GM21723 (cell line): Measurements from ENCODE around the gene SYTL3.
"Not testable (repeated sequence)": the region's sequence is repeated elsewhere in the genome, so short reads cannot be mapped to it uniquely, and the experiment has no call there.

ENCODE experiments used
- ATAC-seq: cut with Tn5 transposase; IDR thresholded peaks from one replicate; pipeline ENCODE4 v1.9.1; 2021; ENCODE audit warnings: mild to moderate bottlenecking, moderate library complexity; ENCODE audit not compliant: unreplicated experiment

Gene SYTL3

GRCh38 chr6:158649289-158650143, at the start of gene SYTL3:
SYTL3 (plus strand) TSS chr6:158650054; CDS start chr6:158663269, 13,215 bp downstream.
- peak; percentile 56 for ATAC-seq

- ATAC-seq, result no peak
Observed at GRCh38 chr6:158603261-158604047, 46.4 kb upstream of the SYTL3 start.

GRCh38 chr6:158604048-158604406, 45.8 kb upstream of the SYTL3 start:
- no peak for ATAC-seq

- no peak for ATAC-seq
Observed at GRCh38 chr6:158605266-158605878, 44.5 kb upstream of the SYTL3 start.

GRCh38 chr6:158606011-158606410, 43.8 kb upstream of the SYTL3 start:
- ATAC-seq, result not testable (repeated sequence)

GRCh38 chr6:158606935-158607334, 42.9 kb upstream of the SYTL3 start:
- ATAC-seq, result no peak

- ATAC-seq, result no peak
Observed at GRCh38 chr6:158607411-158608170, 42.3 kb upstream of the SYTL3 start.

- no peak for ATAC-seq
Observed at GRCh38 chr6:158608221-158608620, 41.6 kb upstream of the SYTL3 start.

GRCh38 chr6:158609455-158610155, 40.2 kb upstream of the SYTL3 start:
- ATAC-seq, result no peak

- no peak for ATAC-seq
Observed at GRCh38 chr6:158610319-158610968, 39.4 kb upstream of the SYTL3 start.

GRCh38 chr6:158611039-158611438, 38.8 kb upstream of the SYTL3 start:
- no peak for ATAC-seq

- ATAC-seq, result no peak
Observed at GRCh38 chr6:158611541-158612370, 38.1 kb upstream of the SYTL3 start.

- not testable (repeated sequence) for ATAC-seq
Observed at GRCh38 chr6:158614606-158615005, 35.2 kb upstream of the SYTL3 start.

GRCh38 chr6:158618289-158618688, 31.6 kb upstream of the SYTL3 start:
- not testable (repeated sequence) for ATAC-seq

GRCh38 chr6:158619922-158620801, 29.7 kb upstream of the SYTL3 start:
- ATAC-seq, result no peak

GRCh38 chr6:158620963-158621693, 28.7 kb upstream of the SYTL3 start:
- no peak for ATAC-seq
